Uterus (tissue), 2 donors: Measurements from ENCODE around the gene ZNF407.

Experiments
- CTCF ChIP-seq, 4 experiments: fragments of 200-600 bp in 2 of 4; fragments of 450-650 bp in 2 of 4; sonication (generic) in 2 of 4; IDR thresholded peaks; one replicate each; pipeline ENCODE4 v1.5.1; 2016 to 2019; ENCODE audit warnings: antibody characterized with exemption in 4 of 4, mild to moderate bottlenecking in 2 of 4, moderate library complexity in 1 of 4
- POLR2A ChIP-seq, 2 donors: fragments of 450-650 bp; IDR thresholded peaks; one replicate each; pipeline ENCODE4 v1.6.1; 2016; ENCODE audit warnings: antibody characterized with exemption in 2 of 2, mild to moderate bottlenecking in 1 of 2, moderate library complexity in 1 of 2

- TF ChIP-seq CTCF (IDR thresholded peaks at IDR 0.05) (no peak), POLR2A (IDR thresholded peaks at IDR 0.05) (no peak)
These were observed 338.7 kb downstream of the ZNF407 start for GRCh38 chr18:74936343-74936742.
